HCT116 (cell line): ENCODE measurements around the gene SORCS2.

Experiments used
- CEBPB ChIP-seq: IDR thresholded peaks from 2 replicates; pipeline ENCODE4 v1.6.1; 2012; ENCODE audit warnings: low read depth
- CTCF ChIP-seq, 3 experiments: fragments of 200-600 bp in 1 of 3; sonication (generic) in 1 of 3; IDR thresholded peaks in 2 of 3; conservative IDR thresholded peaks in 1 of 3; 2 replicates each; pipeline ENCODE4 v1.5.1; 2012 to 2017; ENCODE audit warnings: low read depth in 2 of 3, low read length in 2 of 3, antibody characterized with exemption in 1 of 3, borderline replicate concordance in 1 of 3, control low read depth in 1 of 3, mild to moderate bottlenecking in 1 of 3, mixed read lengths in 1 of 3, mixed run types in 1 of 3, moderate library complexity in 1 of 3; ENCODE audit not compliant: insufficient read depth in 1 of 3
- POLR2AphosphoS5 ChIP-seq: IDR thresholded peaks from 2 replicates; pipeline ENCODE4 v1.6.1; 2011; ENCODE audit warnings: mild to moderate bottlenecking, low read depth, low read length, moderate library complexity
- REST ChIP-seq: IDR thresholded peaks from 2 replicates; pipeline ENCODE4 v1.6.1; 2012; ENCODE audit warnings: low read depth
- TCF7L2 ChIP-seq: IDR thresholded peaks from 2 replicates; pipeline ENCODE4 v1.7.0; 2011; ENCODE audit warnings: borderline replicate concordance, inconsistent platforms; ENCODE audit not compliant: insufficient read depth, insufficient read length; ENCODE audit errors: extremely low read depth
- ZFX ChIP-seq: fragments of 450-650 bp; IDR thresholded peaks from 2 replicates; pipeline ENCODE4 v1.6.1; 2017
- ZNF274 ChIP-seq: fragments of 200-500 bp; sonication (Bioruptor generic); IDR thresholded peaks from 2 replicates; pipeline ENCODE4 v1.6.1; 2014; ENCODE audit warnings: mild to moderate bottlenecking, low read depth, low read length, inconsistent platforms

- TF ChIP-seq CTCF (IDR thresholded peaks at IDR 0.05 in 2 of 3, conservative IDR thresholded peaks at IDR 0.05 in 1 of 3; ENCODE audit: borderline replicate concordance in 1 of 3, insufficient read depth in 1 of 3, low read depth in 2 of 3, low read length in 2 of 3) (no peak), ZNF274 (no peak), TCF7L2 (no peak), CEBPB (no peak), REST (no peak), POLR2AphosphoS5 (no peak), ZFX (no peak)
These were observed 138.7 kb downstream of the SORCS2 start for GRCh38 chr4:7330811-7331681.
